GM23248 (cell line): Measurements from ENCODE around the gene OSBPL5. TPM values are rescaled to one million over a fixed set of nuclear protein-coding genes. Genes with fewer than 3 reads are reported as not detected.

Experiments
- DNase-seq: peaks from one replicate; pipeline ENCODE4 v3.0.0-alpha.2; 2015
- H2AFZ ChIP-seq: fragments of 200-600 bp; sonication (generic); 2 replicates; pipeline ENCODE4 v1.6.1; 2016; ENCODE audit warnings: antibody characterized with exemption
- H3F3A ChIP-seq: fragments of 200-600 bp; sonication (generic); 2 replicates; pipeline ENCODE4 v1.6.1; 2016; ENCODE audit warnings: mild to moderate bottlenecking, antibody characterized with exemption, mixed run types; ENCODE audit not compliant: insufficient read depth
- H3K27ac ChIP-seq: fragments of 200-600 bp; sonication (generic); 2 replicates; pipeline ENCODE4 v1.5.1; 2016; ENCODE audit warnings: mild to moderate bottlenecking
- H3K27me3 ChIP-seq: fragments of 200-600 bp; sonication (generic); replicated peaks from 2 replicates; pipeline ENCODE4 v1.6.1; 2016; ENCODE audit warnings: mild to moderate bottlenecking; ENCODE audit not compliant: insufficient read depth
- H3K36me3 ChIP-seq: fragments of 200-600 bp; sonication (generic); 2 replicates; pipeline ENCODE4 v1.6.1; 2016; ENCODE audit warnings: low read depth, mild to moderate bottlenecking
- H3K4me1 ChIP-seq: fragments of 200-600 bp; sonication (generic); 2 replicates; pipeline ENCODE4 v1.6.1; 2016; ENCODE audit warnings: mild to moderate bottlenecking; ENCODE audit not compliant: insufficient read depth
- H3K4me2 ChIP-seq: fragments of 200-600 bp; sonication (generic); one replicate; pipeline ENCODE4 v1.6.1; 2016; ENCODE audit warnings: mild to moderate bottlenecking; ENCODE audit not compliant: unreplicated experiment
- H3K4me3 ChIP-seq: fragments of 200-600 bp; sonication (generic); 2 replicates; pipeline ENCODE4 v1.5.1; 2016; ENCODE audit warnings: mild to moderate bottlenecking
- H3K79me2 ChIP-seq: fragments of 200-600 bp; sonication (generic); 2 replicates; pipeline ENCODE4 v1.6.1; 2016; ENCODE audit warnings: mild to moderate bottlenecking; ENCODE audit not compliant: insufficient read depth
- H3K9ac ChIP-seq: fragments of 200-600 bp; sonication (generic); 2 replicates; pipeline ENCODE4 v1.6.1; 2016; ENCODE audit warnings: mild to moderate bottlenecking
- H3K9me2 ChIP-seq: fragments of 200-600 bp; sonication (generic); 2 replicates; pipeline ENCODE4 v1.6.1; 2016; ENCODE audit warnings: mixed run types, mild to moderate bottlenecking, moderate library complexity; ENCODE audit not compliant: insufficient read depth
- H3K9me3 ChIP-seq: fragments of 200-600 bp; sonication (generic); one replicate; pipeline ENCODE4 v1.6.1; 2017; ENCODE audit warnings: low read depth
- H4K20me1 ChIP-seq: fragments of 200-600 bp; sonication (generic); 2 replicates; pipeline ENCODE4 v1.6.0; 2016; ENCODE audit not compliant: insufficient read depth
- EZH2 ChIP-seq: fragments of 200-600 bp; sonication (generic); IDR thresholded peaks from 2 replicates; pipeline ENCODE4 v1.6.1; 2018; ENCODE audit warnings: antibody characterized with exemption, mild to moderate bottlenecking; ENCODE audit not compliant: insufficient read depth, poor library complexity, severe bottlenecking
- EZH2phosphoT487 ChIP-seq: fragments of 200-600 bp; sonication (generic); IDR thresholded peaks from 2 replicates; pipeline ENCODE4 v1.6.1; 2018; ENCODE audit warnings: antibody characterized with exemption, moderate library complexity, mild to moderate bottlenecking, low read depth; ENCODE audit not compliant: insufficient read depth
- WGBS, 2 experiments: methylation state at CpG; one replicate each; pipeline ENCODE4 v1.1.6; 2015 to 2017; ENCODE audit warnings: low lambda C conversion rate in 2 of 2, low coverage in 1 of 2; ENCODE audit errors: missing lambda C conversion rate in 2 of 2; 5-methylcytosine and 5-hydroxymethylcytosine counted together
- in situ Hi-C: fragments of 300-500 bp; cut with MboI; formaldehyde crosslinking; loops from 2 replicates; pipeline ENCODE4 v1.15.0; 2020
- polyA plus RNA-seq: library from polyadenylated mRNA; unstranded; fragments of >200 nt; fragmentation: Nextera tagmentation; extraction: Ambion mirVana; gene quantifications from 2 replicates; pipeline ENCODE4 v1.2.1, GENCODE V29; 2016
- total RNA-seq: library from RNA; depleted of rRNA; stranded (reverse); fragments of >200 nt; shearing (Covaris generic); gene quantifications from 2 replicates; pipeline ENCODE4 v1.2.3, GENCODE V29; 2014

The OSBPL5 gene
- total and polyA plus RNA-seq, 2 experiments from 2014 or later, result 27.9 to 57.6 TPM

- Histone ChIP-seq H3K9me2 (no peaks in the 10 kb centered on the region), H3K4me1 (peaks cover 11% of the 10 kb centered on the region), H2AFZ (no peak overlapping the region), H3K36me3 (no peaks in the 10 kb centered on the region), H3K9me3 (no peaks in the 10 kb centered on the region), H3K4me3 (no peak overlapping the region), H4K20me1 (no peaks in the 10 kb centered on the region), H3F3A (peaks cover 11% of the 10 kb centered on the region), H3K27me3 (peaks cover 6% of the 10 kb centered on the region; the same call in 1 of the 2 replicates), H3K4me2 (no peak overlapping the region), H3K79me2 (no peaks in the 10 kb centered on the region), H3K27ac (no peak overlapping the region), H3K9ac (no peak overlapping the region)
- no peak for DNase-seq
- WGBS, 2 experiments, result 76% methylated on average over 4 of the region's 4 CpGs
- no peak for TF ChIP-seq EZH2phosphoT487
- no peak for TF ChIP-seq EZH2
- in situ Hi-C loops, result no loop called here
Observed at GRCh38 chr11:3182462-3182852, 17.3 kb upstream of the OSBPL5 start.

GRCh38 chr11:3181725-3182461, 16.8 kb upstream of the OSBPL5 start:
- H3F3A ChIP-seq, result peaks cover 13% of the 10 kb centered on the region
- no peak overlapping the region for H3K4me2 ChIP-seq
- H3K9ac ChIP-seq, result no peak overlapping the region
- H2AFZ ChIP-seq, result no peak overlapping the region
- H3K36me3 ChIP-seq, result no peaks in the 10 kb centered on the region
- TF ChIP-seq EZH2 (no peak), EZH2phosphoT487 (no peak)
- H3K9me3 ChIP-seq, result no peaks in the 10 kb centered on the region
- 67 to 74% methylated on average over 12 of the region's 12 CpGs for WGBS, 2 experiments
- H3K9me2 ChIP-seq, result no peaks in the 10 kb centered on the region
- no peak for DNase-seq
- no peaks in the 10 kb centered on the region for H4K20me1 ChIP-seq
- peaks cover under 1% of the 10 kb centered on the region; the same call in 1 of the 2 replicates for H3K27me3 ChIP-seq
- no peak overlapping the region for H3K27ac ChIP-seq
- H3K4me3 ChIP-seq, result no peak overlapping the region
- in situ Hi-C loops, result no loop called here
- no peaks in the 10 kb centered on the region for H3K79me2 ChIP-seq
- H3K4me1 ChIP-seq, result peaks cover 13% of the 10 kb centered on the region

GRCh38 chr11:3180869-3181268, 15.8 kb upstream of the OSBPL5 start:
- 82 to 90% methylated on average over 5 of the region's 5 CpGs for WGBS, 2 experiments
- Histone ChIP-seq H3K27ac (no peak overlapping the region), H3K4me1 (peaks cover 13% of the 10 kb centered on the region), H2AFZ (no peak overlapping the region), H3K36me3 (no peaks in the 10 kb centered on the region), H3K4me3 (no peak overlapping the region), H3K4me2 (no peak overlapping the region), H3K79me2 (no peaks in the 10 kb centered on the region), H4K20me1 (no peaks in the 10 kb centered on the region), H3K9me2 (no peaks in the 10 kb centered on the region), H3K27me3 (no peaks in the 10 kb centered on the region; the same call in 1 of the 2 replicates), H3F3A (peaks cover 13% of the 10 kb centered on the region), H3K9ac (no peak overlapping the region), H3K9me3 (no peaks in the 10 kb centered on the region)
- DNase-seq, result no peak
- in situ Hi-C loops, result no loop called here
- no peak for TF ChIP-seq EZH2
- TF ChIP-seq EZH2phosphoT487, result no peak

- Histone ChIP-seq H4K20me1 (no peaks in the 10 kb centered on the region), H2AFZ (no peak overlapping the region), H3K27ac (peak overlapping the region; percentile 68), H3K9me2 (0 out of 2 replicates have a peak, but pooled peaks cover 3% of the 10 kb centered on the region), H3F3A (peaks cover 13% of the 10 kb centered on the region), H3K4me2 (no peak overlapping the region), H3K79me2 (no peaks in the 10 kb centered on the region), H3K36me3 (no peaks in the 10 kb centered on the region), H3K27me3 (no peaks in the 10 kb centered on the region; the same call in 1 of the 2 replicates), H3K4me3 (no peak overlapping the region), H3K4me1 (peaks cover 13% of the 10 kb centered on the region), H3K9me3 (no peaks in the 10 kb centered on the region), H3K9ac (peak overlapping the region; percentile 33; the same call in 1 of the 2 replicates)
- WGBS, 2 experiments, result 30 to 31% methylated on average over 2 of the region's 2 CpGs
- in situ Hi-C loops, result no loop called here
- no peak for TF ChIP-seq EZH2phosphoT487
- no peak for TF ChIP-seq EZH2
- DNase-seq, result peak; percentile 50
Observed at GRCh38 chr11:3178349-3178748, 13.2 kb upstream of the OSBPL5 start.
